Midbrain (tissue), 1 donor: ENCODE data around the gene RIMOC1.

ENCODE experiments used
- DNase-seq: peaks from one replicate; lab custom pipeline; 2025; lab: John Stamatoyannopoulos, UW

RIMOC1 gene

DNA sequence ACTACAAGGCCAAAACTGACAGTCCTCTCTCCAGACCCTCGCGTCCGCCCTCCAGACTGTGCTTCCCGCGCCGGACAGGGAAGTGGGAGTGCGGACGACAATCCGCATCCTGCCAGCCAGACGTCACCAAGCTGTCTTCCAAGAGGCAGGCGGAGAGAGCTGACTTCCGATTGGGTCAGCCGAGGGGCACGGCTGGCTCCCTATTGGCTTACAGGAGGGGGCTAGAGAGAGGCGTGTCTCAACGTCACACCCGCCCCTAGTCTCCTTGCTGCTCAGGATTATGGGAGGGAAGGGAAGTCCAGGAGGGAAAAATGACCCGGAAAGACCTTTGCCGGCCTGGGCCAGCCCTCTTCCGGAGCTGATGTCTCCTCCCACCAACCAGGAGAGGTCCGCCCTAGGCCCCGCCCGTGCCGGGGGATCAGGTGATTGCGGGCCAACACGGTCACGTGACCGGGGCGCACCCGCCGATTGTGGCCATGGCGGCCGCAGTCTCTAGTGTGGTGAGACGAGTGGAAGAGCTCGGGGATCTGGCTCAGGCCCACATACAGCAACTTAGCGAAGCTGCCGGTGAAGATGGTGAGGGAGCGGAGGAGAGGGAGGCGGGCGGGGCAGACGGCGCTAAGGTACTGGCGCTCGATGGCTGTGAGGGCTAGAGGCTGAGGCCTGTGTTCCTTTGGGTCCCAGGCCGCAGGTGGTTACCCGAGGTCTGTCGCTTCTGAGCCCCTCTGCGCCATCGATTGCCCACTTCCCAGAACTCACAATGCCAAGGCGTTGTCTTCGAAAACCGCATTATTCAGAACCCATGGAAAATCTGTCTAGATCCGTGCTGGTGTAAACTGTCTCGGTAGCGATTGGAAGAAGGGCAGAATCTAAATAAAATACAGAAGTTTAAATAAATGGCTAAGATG, at the start of gene RIMOC1:
Gene RIMOC1 (plus strand): TSS at position 453 of the 908 bp plus-strand sequence. CDS start 24 bp downstream, at position 477.
- DNase-seq: peak; percentile 100

- DNase-seq: peak; percentile 81
Observed at GRCh38 chr5:41856644-41857491, 47.3 kb upstream of the RIMOC1 start.

GRCh38 chr5:41857989-41858388, 46.2 kb upstream of the RIMOC1 start:
- DNase-seq: no peak

- no peak for DNase-seq
Observed at GRCh38 chr5:41858890-41859289, 45.3 kb upstream of the RIMOC1 start.

DNA sequence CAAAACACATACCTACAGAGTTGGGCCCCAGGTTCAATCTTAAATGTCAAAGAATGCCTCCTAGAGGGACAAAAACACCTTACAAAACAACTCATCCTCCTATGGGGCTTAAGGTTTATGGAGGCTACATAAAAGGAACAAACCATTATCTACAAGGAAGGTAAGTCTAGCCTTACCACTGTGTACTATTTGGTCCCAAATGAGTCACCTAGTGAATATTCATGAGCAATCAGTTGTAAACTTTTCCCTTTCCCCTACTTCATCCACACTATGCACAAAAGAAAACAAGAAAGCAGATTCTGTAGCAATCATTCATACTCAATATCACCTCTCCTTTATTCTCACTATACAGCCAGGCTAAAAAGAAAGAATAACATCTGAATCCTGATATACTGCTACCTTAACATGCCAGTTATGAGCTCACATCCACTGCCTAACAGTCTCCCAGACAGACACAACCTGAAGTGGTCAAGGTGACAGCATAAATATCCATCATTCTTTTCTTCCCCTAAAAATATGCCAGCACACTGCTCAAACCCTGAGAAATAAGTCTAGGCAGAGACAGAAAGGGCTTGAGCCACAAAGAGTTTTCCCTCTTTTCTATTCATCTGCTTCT, 40.2 kb upstream of the RIMOC1 start:
- DNase-seq: no peak

GRCh38 chr5:41869151-41869723, 34.9 kb upstream of the RIMOC1 start:
- peak; percentile 76 for DNase-seq

GRCh38 chr5:41869724-41870626, 34.2 kb upstream of the RIMOC1 start, which contains the start of gene OXCT1:
Gene OXCT1, minus strand, starts transcription at chr5:41870425. Its CDS starts 67 bp downstream, at chr5:41870358.
- peak; percentile 76 for DNase-seq

- DNase-seq: no peak
Observed at GRCh38 chr5:41870627-41871048, 33.5 kb upstream of the RIMOC1 start.

- peak; percentile 27 for DNase-seq
Observed at GRCh38 chr5:41871852-41872251, 32.3 kb upstream of the RIMOC1 start.

- no peak for DNase-seq
Observed at GRCh38 chr5:41874512-41875060, 29.6 kb upstream of the RIMOC1 start.

DNA sequence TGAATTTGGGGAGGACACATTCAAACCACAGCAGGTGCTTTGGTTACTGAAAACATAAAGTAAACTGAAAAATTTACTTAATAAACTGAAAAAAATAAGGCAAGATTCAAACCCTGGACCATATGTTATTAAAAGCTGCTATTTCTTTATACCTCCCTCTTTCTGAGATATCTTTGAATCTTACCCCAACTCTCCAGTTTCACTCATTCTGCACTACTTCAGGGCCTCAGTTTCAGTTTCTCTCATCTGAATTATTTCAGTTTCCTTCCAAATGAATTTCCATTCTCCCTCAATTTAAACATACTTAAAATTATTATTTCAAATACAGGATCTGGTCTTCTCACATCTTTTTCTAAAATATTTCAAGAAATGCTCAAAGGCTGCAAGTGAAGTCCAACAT, 29.0 kb upstream of the RIMOC1 start:
- no peak for DNase-seq

DNA sequence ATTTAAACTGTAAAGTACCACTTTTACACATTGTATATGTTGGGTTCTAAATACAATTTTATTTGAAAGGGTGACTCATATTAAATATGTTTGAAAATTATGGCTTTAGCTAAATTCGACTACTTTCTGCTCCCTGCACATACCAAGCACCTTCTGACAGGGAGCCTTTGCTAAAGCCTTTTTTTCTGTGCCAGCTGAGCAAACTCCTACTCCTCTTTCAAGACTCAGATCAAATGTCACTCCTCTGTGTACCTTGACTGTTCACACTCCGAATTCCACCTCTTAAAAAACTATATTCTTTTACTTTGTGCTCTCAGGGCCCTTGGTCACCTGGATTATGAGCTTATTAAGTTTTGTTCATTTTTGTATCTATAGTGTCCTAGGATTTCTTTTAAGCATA, 27.5 kb upstream of the RIMOC1 start:
- DNase-seq: no peak

DNA sequence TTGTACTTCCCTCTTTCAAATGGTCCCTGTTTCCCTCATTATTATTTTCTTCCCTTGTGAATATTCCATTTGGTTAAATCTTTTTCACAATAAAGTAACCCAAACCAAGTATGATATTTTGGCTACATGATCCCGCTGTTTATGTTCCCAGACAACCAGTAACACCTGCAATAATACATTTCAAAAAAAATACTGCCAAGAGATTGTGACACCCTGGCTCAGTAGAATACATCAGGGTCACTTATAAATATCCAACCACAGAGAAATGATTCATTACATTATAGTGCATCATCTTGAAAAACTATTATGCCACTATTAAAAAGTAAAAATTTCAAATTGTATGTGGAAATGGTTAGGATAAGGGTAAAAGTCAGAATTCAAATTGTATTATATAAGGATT, 26.7 kb upstream of the RIMOC1 start:
- DNase-seq: no peak

- DNase-seq: no peak
Observed at GRCh38 chr5:41878173-41878572, 26.0 kb upstream of the RIMOC1 start.

GRCh38 chr5:41878643-41879478, 25.3 kb upstream of the RIMOC1 start:
- DNase-seq: no peak

GRCh38 chr5:41882765-41883164, 21.4 kb upstream of the RIMOC1 start:
- DNase-seq: no peak

GRCh38 chr5:41883243-41883642, 20.9 kb upstream of the RIMOC1 start:
- no peak for DNase-seq

- no peak for DNase-seq
Observed at GRCh38 chr5:41883936-41884335, 20.2 kb upstream of the RIMOC1 start.

DNA sequence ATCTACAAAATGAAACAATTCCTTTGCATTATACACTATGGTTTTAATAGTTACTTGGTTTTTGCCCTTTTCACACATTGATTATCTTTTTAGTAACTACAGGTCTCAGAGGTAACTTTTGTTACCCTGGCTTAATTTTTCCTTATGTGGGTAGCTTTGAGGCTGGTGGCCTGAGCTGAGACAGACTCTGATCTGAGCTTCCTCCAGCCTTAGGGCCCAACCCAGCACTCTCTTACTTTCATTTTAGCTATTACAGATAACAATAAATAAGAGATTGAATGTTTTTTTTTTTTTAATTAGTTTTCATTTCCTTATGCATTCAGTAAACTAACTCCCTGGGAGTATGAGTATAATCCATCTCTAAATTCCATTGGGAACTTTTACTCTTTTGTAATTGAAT, 18.9 kb upstream of the RIMOC1 start:
- DNase-seq: no peak
